Smooth muscle cell (in vitro differentiated cells): Measurements from ENCODE around the gene SLC24A3. TPM values are rescaled to one million over a fixed set of nuclear protein-coding genes. Genes with fewer than 3 reads are reported as not detected.

ENCODE experiments used
- DNase-seq: peaks from one replicate; lab custom pipeline; 2025; ENCODE audit not compliant: unreplicated experiment; lab: John Stamatoyannopoulos, UW
- H2AFZ ChIP-seq: fragments of 200-600 bp; sonication (generic); 2 replicates; pipeline ENCODE4 v1.6.0; 2016; ENCODE audit warnings: antibody characterized with exemption, low read depth, mild to moderate bottlenecking
- H3F3A ChIP-seq: fragments of 200-600 bp; sonication (generic); 2 replicates; pipeline ENCODE4 v1.6.0; 2017; ENCODE audit warnings: antibody characterized with exemption, low read depth
- H3K27ac ChIP-seq: fragments of 200-600 bp; sonication (generic); 2 replicates; pipeline ENCODE4 v1.5.1; 2016; ENCODE audit warnings: low read depth, mild to moderate bottlenecking
- H3K27me3 ChIP-seq: fragments of 200-600 bp; sonication (generic); 2 replicates; pipeline ENCODE4 v1.6.1; 2016; ENCODE audit warnings: low read depth, mild to moderate bottlenecking
- H3K36me3 ChIP-seq: fragments of 200-600 bp; sonication (generic); 2 replicates; pipeline ENCODE4 v1.5.1; 2016; ENCODE audit warnings: low read depth
- H3K4me1 ChIP-seq: fragments of 200-600 bp; sonication (generic); 2 replicates; pipeline ENCODE4 v1.5.1; 2016; ENCODE audit warnings: low read depth
- H3K4me2 ChIP-seq: fragments of 200-600 bp; sonication (generic); 2 replicates; pipeline ENCODE4 v1.6.0; 2016; ENCODE audit warnings: mild to moderate bottlenecking
- H3K4me3 ChIP-seq: fragments of 200-600 bp; sonication (generic); 2 replicates; pipeline ENCODE4 v1.5.1; 2016; ENCODE audit warnings: mild to moderate bottlenecking
- H3K79me2 ChIP-seq: fragments of 200-600 bp; sonication (generic); 2 replicates; pipeline ENCODE4 v1.6.0; 2016; ENCODE audit warnings: low read depth, mild to moderate bottlenecking
- H3K9ac ChIP-seq: fragments of 200-600 bp; sonication (generic); 2 replicates; pipeline ENCODE4 v1.6.0; 2016; ENCODE audit warnings: low read depth
- H3K9me3 ChIP-seq: fragments of 200-600 bp; sonication (generic); replicated peaks from 2 replicates; pipeline ENCODE4 v1.5.1; 2016; ENCODE audit warnings: low read depth
- H4K20me1 ChIP-seq: fragments of 200-600 bp; sonication (generic); 2 replicates; pipeline ENCODE4 v1.6.0; 2016; ENCODE audit warnings: low read depth
- WGBS: methylation state at CpG from one replicate; pipeline ENCODE4 v1.1.7; 2016; ENCODE audit warnings: low lambda C conversion rate; 5-methylcytosine and 5-hydroxymethylcytosine counted together
- polyA plus RNA-seq: library from polyadenylated mRNA; unstranded; fragments of >200 nt; fragmentation: Nextera tagmentation; extraction: Ambion mirVana; gene quantifications from 2 replicates; pipeline ENCODE4 v1.2.1, GENCODE V29; 2016
- total RNA-seq: library from RNA; depleted of rRNA; stranded (reverse); fragments of >200 nt; gene quantifications from 2 replicates; pipeline ENCODE4 v1.2.3, GENCODE V29; 2014
- TF ChIP-seq, protein P1 (sequence below): fragments of 200-600 bp; sonication (generic); IDR thresholded peaks from 2 replicates; pipeline ENCODE4 v1.5.1; 2017; ENCODE audit warnings: borderline replicate concordance, mild to moderate bottlenecking, antibody characterized with exemption; ENCODE audit not compliant: insufficient read depth, poor library complexity, severe bottlenecking

Gene SLC24A3
- total and polyA plus RNA-seq, 2 experiments from 2014 or later: 2.5 to 3.2 TPM

DNA sequence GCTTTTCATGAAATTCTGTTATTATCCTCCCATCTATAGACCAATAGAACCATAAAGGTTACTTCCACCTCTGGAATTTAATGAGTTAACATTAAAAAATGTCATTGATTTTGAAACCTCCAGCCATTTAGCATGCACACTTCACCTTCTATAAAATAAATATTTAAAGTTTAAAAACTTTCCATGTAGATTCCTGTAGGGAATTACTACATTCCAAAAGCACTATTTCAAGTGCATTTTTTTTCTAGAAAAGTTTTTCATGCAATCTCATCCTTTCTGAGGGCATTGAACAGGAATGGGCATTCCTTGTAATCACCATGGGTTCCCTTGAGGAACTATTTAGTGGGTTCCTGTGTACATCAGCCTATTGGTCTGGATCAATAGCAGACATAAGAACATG lies 291.8 kb downstream of the SLC24A3 start:
- Histone ChIP-seq H3K9ac (no peak overlapping the region), H3K4me1 (no peaks in the 10 kb centered on the region), H3K79me2 (no peaks in the 10 kb centered on the region), H3F3A (no peaks in the 10 kb centered on the region), H3K4me2 (no peak overlapping the region), H3K27ac (no peak overlapping the region), H3K4me3 (no peak overlapping the region), H3K27me3 (no peaks in the 10 kb centered on the region), H4K20me1 (no peaks in the 10 kb centered on the region), H3K36me3 (no peaks in the 10 kb centered on the region), H3K9me3 (no peaks in the 10 kb centered on the region), H2AFZ (no peak overlapping the region)
- TF ChIP-seq, protein P1, sequence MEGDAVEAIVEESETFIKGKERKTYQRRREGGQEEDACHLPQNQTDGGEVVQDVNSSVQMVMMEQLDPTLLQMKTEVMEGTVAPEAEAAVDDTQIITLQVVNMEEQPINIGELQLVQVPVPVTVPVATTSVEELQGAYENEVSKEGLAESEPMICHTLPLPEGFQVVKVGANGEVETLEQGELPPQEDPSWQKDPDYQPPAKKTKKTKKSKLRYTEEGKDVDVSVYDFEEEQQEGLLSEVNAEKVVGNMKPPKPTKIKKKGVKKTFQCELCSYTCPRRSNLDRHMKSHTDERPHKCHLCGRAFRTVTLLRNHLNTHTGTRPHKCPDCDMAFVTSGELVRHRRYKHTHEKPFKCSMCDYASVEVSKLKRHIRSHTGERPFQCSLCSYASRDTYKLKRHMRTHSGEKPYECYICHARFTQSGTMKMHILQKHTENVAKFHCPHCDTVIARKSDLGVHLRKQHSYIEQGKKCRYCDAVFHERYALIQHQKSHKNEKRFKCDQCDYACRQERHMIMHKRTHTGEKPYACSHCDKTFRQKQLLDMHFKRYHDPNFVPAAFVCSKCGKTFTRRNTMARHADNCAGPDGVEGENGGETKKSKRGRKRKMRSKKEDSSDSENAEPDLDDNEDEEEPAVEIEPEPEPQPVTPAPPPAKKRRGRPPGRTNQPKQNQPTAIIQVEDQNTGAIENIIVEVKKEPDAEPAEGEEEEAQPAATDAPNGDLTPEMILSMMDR: no peak
- no peak for DNase-seq

DNA sequence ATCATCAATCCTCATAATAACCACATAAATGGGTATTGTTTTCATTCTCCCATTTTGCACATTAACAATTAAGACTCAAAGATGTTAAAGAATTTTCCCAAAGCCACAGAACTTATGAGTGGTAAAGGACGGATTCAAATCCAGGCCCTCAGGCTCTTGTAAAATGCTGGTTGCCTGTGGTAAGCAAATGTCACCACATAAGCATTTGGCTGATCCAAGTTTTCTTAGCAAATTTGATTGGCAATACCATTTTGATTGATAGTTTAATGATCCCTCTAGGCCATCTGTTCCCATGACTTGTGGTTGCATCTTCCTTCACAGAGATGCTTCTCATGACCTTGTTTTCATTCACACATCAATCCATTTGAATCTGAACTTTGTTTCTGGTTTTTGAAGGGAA lies 293.6 kb downstream of the SLC24A3 start:
- H3K79me2 ChIP-seq: no peaks in the 10 kb centered on the region

DNA sequence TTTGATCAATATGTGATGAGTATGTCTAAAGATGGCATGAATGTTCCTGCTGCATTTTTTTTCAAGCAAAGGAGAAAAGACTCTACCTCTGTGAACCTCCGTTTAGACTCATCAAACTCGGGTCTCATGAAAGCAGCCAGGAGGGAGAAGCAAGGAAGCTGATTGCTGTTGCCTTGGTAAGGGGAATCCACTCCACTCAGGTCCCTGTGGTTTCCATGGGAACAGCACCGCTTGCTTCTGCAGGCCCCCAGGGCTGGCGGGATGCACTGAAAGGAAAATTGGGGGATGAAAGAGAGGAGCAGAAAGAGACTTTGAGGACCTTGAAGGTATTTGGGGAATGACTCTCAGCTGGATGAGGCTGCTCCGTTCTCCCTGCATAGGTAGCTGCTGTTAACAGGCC lies 296.0 kb downstream of the SLC24A3 start:
- no peak for DNase-seq
- H3K4me1 ChIP-seq: no peaks in the 10 kb centered on the region
- no peak overlapping the region for H2AFZ ChIP-seq
- TF ChIP-seq, protein P1: no peak
- H3K79me2 ChIP-seq: no peaks in the 10 kb centered on the region
- no peak overlapping the region for H3K4me2 ChIP-seq
- no peaks in the 10 kb centered on the region for H3F3A ChIP-seq
- WGBS: 87% methylated on average over 5 of the region's 5 CpGs
- H3K9me3 ChIP-seq: no peaks in the 10 kb centered on the region
- H3K27me3 ChIP-seq: no peaks in the 10 kb centered on the region
- H4K20me1 ChIP-seq: no peaks in the 10 kb centered on the region
- H3K27ac ChIP-seq: no peak overlapping the region
- no peak overlapping the region for H3K4me3 ChIP-seq
- no peak overlapping the region for H3K9ac ChIP-seq
- H3K36me3 ChIP-seq: no peaks in the 10 kb centered on the region

More for the DNA sequence above, 293.6 kb downstream of the SLC24A3 start:
- no peaks in the 10 kb centered on the region for H3K36me3 ChIP-seq
- no peaks in the 10 kb centered on the region for H3F3A ChIP-seq
- 64% methylated on average over 1 of the region's 1 CpG for WGBS
- no peak overlapping the region for H3K4me3 ChIP-seq
- no peaks in the 10 kb centered on the region for H4K20me1 ChIP-seq
- no peaks in the 10 kb centered on the region for H3K27me3 ChIP-seq
- H3K4me1 ChIP-seq: no peaks in the 10 kb centered on the region
- H3K4me2 ChIP-seq: no peak overlapping the region
- TF ChIP-seq, protein P1: no peak
- no peak overlapping the region for H3K9ac ChIP-seq
- H2AFZ ChIP-seq: no peak overlapping the region
- H3K9me3 ChIP-seq: no peaks in the 10 kb centered on the region
- H3K27ac ChIP-seq: no peak overlapping the region
- no peak for DNase-seq

DNA sequence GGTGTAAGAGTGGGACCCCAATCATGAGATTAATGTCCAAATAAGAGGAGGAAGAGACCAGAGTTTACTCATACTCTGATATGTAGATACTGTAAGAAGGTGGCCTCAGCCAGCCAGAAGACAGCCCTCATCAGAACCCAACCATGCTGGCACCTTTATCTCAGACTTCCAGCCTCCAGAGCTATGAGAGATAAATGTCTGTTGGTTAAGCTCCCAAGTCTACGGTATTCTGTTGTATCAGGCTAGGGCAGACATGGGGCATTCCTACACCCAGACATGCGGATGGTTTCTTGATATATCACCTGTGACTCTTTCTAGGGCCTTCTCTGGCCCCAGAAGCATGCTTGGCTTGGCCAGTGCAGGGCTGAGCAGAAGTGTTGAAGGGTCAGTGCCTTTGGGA lies 298.2 kb downstream of the SLC24A3 start:
- Histone ChIP-seq H3K4me1 (no peaks in the 10 kb centered on the region), H3K27me3 (no peaks in the 10 kb centered on the region)

More for the DNA sequence above, 298.2 kb downstream of the SLC24A3 start:
- DNase-seq: no peak
- Histone ChIP-seq H3K79me2 (no peaks in the 10 kb centered on the region), H3K4me2 (no peak overlapping the region), H3K36me3 (no peaks in the 10 kb centered on the region), H3K9me3 (no peaks in the 10 kb centered on the region), H3K27ac (no peak overlapping the region), H3F3A (no peaks in the 10 kb centered on the region), H3K9ac (no peak overlapping the region), H2AFZ (no peak overlapping the region), H4K20me1 (no peaks in the 10 kb centered on the region), H3K4me3 (no peak overlapping the region)
- WGBS: 76% methylated on average over 2 of the region's 2 CpGs
- TF ChIP-seq, protein P1: no peak
